Liver (tissue), 9 donors: Measurements from ENCODE around the gene F8. TPM values are rescaled to one million over a fixed set of nuclear protein-coding genes. Genes with fewer than 3 reads are reported as not detected.

Experiments used
- DNase-seq: peaks from one replicate; pipeline ENCODE4 v3.0.0-alpha.2; 2017; ENCODE audit warnings: low spot score
- H3K27ac ChIP-seq, 2 donors: one replicate each; pipeline ENCODE4 v1.7.0; 2013; ENCODE audit warnings: inconsistent platforms in 2 of 2, low read length in 2 of 2, control low read depth in 1 of 2, low read depth in 1 of 2, mild to moderate bottlenecking in 1 of 2
- H3K27me3 ChIP-seq, 4 donors: one replicate each; pipeline versions ENCODE4 v1.6.1 to v1.7.0; 2013; ENCODE audit warnings: low read length in 3 of 4, inconsistent platforms in 1 of 4, mild to moderate bottlenecking in 1 of 4, moderate library complexity in 1 of 4; ENCODE audit not compliant: control insufficient read depth in 4 of 4, insufficient read depth in 4 of 4
- H3K36me3 ChIP-seq, 4 donors: one replicate each; pipeline versions ENCODE4 v1.6.1 to v1.7.0; 2013; ENCODE audit warnings: low read length in 3 of 4, mild to moderate bottlenecking in 3 of 4, low read depth in 1 of 4, moderate library complexity in 1 of 4; ENCODE audit not compliant: control insufficient read depth in 4 of 4, insufficient read depth in 3 of 4
- H3K4me1 ChIP-seq, 4 donors: one replicate each; pipeline versions ENCODE4 v1.6.1 to v1.7.0; 2013; ENCODE audit warnings: low read length in 3 of 4, mild to moderate bottlenecking in 3 of 4, moderate library complexity in 1 of 4; ENCODE audit not compliant: control insufficient read depth in 4 of 4, insufficient read depth in 4 of 4
- H3K4me3 ChIP-seq, 3 donors: one replicate each; pipeline versions ENCODE4 v1.6.1 to v1.7.0; 2013; ENCODE audit warnings: low read length in 3 of 3, control low read depth in 1 of 3, low read depth in 1 of 3, mild to moderate bottlenecking in 1 of 3
- H3K9ac ChIP-seq, 2 donors: one replicate each; pipeline ENCODE4 v1.7.0; 2013; ENCODE audit warnings: low read length in 2 of 2, mild to moderate bottlenecking in 2 of 2, moderate library complexity in 2 of 2, control low read depth in 1 of 2, low read depth in 1 of 2
- H3K9me3 ChIP-seq, 4 donors: one replicate each; pipeline versions ENCODE4 v1.6.1 to v1.7.0; 2013; ENCODE audit warnings: low read length in 3 of 4; ENCODE audit not compliant: control insufficient read depth in 4 of 4
- EGR1 ChIP-seq, 2 donors: IDR thresholded peaks; 2 replicates each; pipeline ENCODE4 v1.6.1; 2016 to 2018; ENCODE audit warnings: antibody characterized with exemption in 2 of 2, low read depth in 2 of 2
- FOXA1 ChIP-seq: IDR thresholded peaks from 2 replicates; pipeline ENCODE4 v1.6.1; 2016; ENCODE audit warnings: antibody characterized with exemption
- GABPA ChIP-seq, 2 donors: IDR thresholded peaks in 1 of 2; conservative IDR thresholded peaks in 1 of 2; 2 replicates each; pipeline ENCODE4 v1.6.1; 2016; ENCODE audit warnings: antibody characterized with exemption in 2 of 2, mild to moderate bottlenecking in 1 of 2, moderate library complexity in 1 of 2
- HNF4A ChIP-seq, 2 donors: conservative IDR thresholded peaks; 2 replicates each; pipeline ENCODE4 v1.6.1; 2016; ENCODE audit warnings: antibody characterized with exemption in 2 of 2, mild to moderate bottlenecking in 2 of 2
- JUND ChIP-seq, 2 donors: IDR thresholded peaks; 2 replicates each; pipeline ENCODE4 v1.6.1; 2016; ENCODE audit warnings: antibody characterized with exemption in 2 of 2
- MAX ChIP-seq: IDR thresholded peaks from 2 replicates; pipeline ENCODE4 v1.6.1; 2016; ENCODE audit warnings: antibody characterized with exemption
- RAD21 ChIP-seq, 2 donors: IDR thresholded peaks; 2 replicates each; pipeline ENCODE4 v1.6.1; 2016; ENCODE audit warnings: antibody characterized with exemption in 2 of 2, mild to moderate bottlenecking in 2 of 2
- RXRA ChIP-seq, 2 donors: IDR thresholded peaks; 2 replicates each; pipeline ENCODE4 v1.6.1; 2017 to 2018; ENCODE audit warnings: antibody characterized with exemption in 2 of 2, mild to moderate bottlenecking in 1 of 2
- SP1 ChIP-seq: IDR thresholded peaks from 2 replicates; pipeline ENCODE4 v1.6.1; 2018; ENCODE audit warnings: antibody characterized with exemption, mild to moderate bottlenecking
- TAF1 ChIP-seq: conservative IDR thresholded peaks from 2 replicates; pipeline ENCODE4 v1.6.1; 2016; ENCODE audit warnings: antibody characterized with exemption, mild to moderate bottlenecking
- YY1 ChIP-seq: IDR thresholded peaks from 2 replicates; pipeline ENCODE4 v1.6.1; 2016; ENCODE audit warnings: antibody characterized with exemption, mild to moderate bottlenecking
- ZBTB33 ChIP-seq: IDR thresholded peaks from 2 replicates; pipeline ENCODE4 v1.6.1; 2016; ENCODE audit warnings: antibody characterized with exemption
- WGBS: extraction: QIAGEN DNeasy Blood & Tissue Kit; methylation state at CpG from one replicate; pipeline ENCODE4 v1.1.7; 2013; 5-methylcytosine and 5-hydroxymethylcytosine counted together
- polyA plus RNA-seq, 2 donors: library from polyadenylated mRNA; stranded (reverse) in 1 of 2; unstranded in 1 of 2; fragments of 200-250 nt in 1 of 2; fragments of >200 nt in 1 of 2; fragmentation: Nextera tagmentation in 1 of 2; extraction: Ambion mirVana in 1 of 2; gene quantifications; one replicate each; pipeline versions ENCODE4 v1.2.1 to v1.2.3, GENCODE V29; 2013 to 2015
- total RNA-seq, 2 donors: library from RNA; depleted of rRNA; stranded (reverse); fragments of >200 nt; gene quantifications; one replicate each; pipeline ENCODE4 v1.2.3, GENCODE V29; 2014
- TF ChIP-seq, protein P1 (sequence below): fragments of 150-350 bp; IDR thresholded peaks from 2 replicates; pipeline ENCODE4 v1.5.1; 2017; ENCODE audit warnings: improper control_type of control experiment, low read depth, low read length; ENCODE audit not compliant: missing input control
- donor health status: healthy.
- donor health status: healthy.
- donor health status: healthy.
- donor health status: healthy.
- donor health status: healthy.

The F8 gene
- total and polyA plus RNA-seq, 4 donors: 8.0 to 22.3 (median 13.8) TPM

- peaks cover 0 to 4% (median 0%) of the 10 kb centered on the region in 4 donors for H3K36me3 ChIP-seq
- peak within 1 kb of the TSS; percentile 76 to 84 for H3K27ac ChIP-seq
- DNase-seq: peak; percentile 83
- under 1% methylated on average over 71 of the region's 81 CpGs for WGBS
- H3K9me3 ChIP-seq: no peaks in the 10 kb centered on the region
- no peak for TF ChIP-seq FOXA1
- TF ChIP-seq TAF1: peak; percentile 27
- TF ChIP-seq YY1: peak; percentile 94
- TF ChIP-seq HNF4A (conservative IDR thresholded peaks at IDR 0.05): no peak
- peak in 1 of 2 donors; percentile 29 for TF ChIP-seq EGR1 (IDR thresholded peaks at IDR 0.05; ENCODE audit: low read depth in 2 of 2)
- no peaks in the 10 kb centered on the region for H3K27me3 ChIP-seq
- H3K9ac ChIP-seq: peak within 1 kb of the TSS; percentile 43 to 93
- peak within 1 kb of the TSS; percentile 68 to 92 (median 73) for H3K4me3 ChIP-seq
- H3K4me1 ChIP-seq: peaks cover 3 to 7% (median 4%) of the 10 kb centered on the region in 4 donors
Measured at GRCh38 chrX:155070975-155071693, 48.6 kb upstream of the F8 start, which contains the start of the genes BRCC3, CMC4 and MTCP1. TSS of gene BRCC3 (plus strand) at chrX:155071508. CDS start at chrX:155071528, 20 bp downstream. TSS of gene CMC4 (minus strand) at chrX:155071136. CDS start at chrX:155064023, 7,113 bp downstream. TSS of gene MTCP1 (minus strand) at chrX:155071136. CDS start at chrX:155066010, 5,126 bp downstream.

- 0% methylated on average over 16 of the region's 16 CpGs for WGBS
- Histone ChIP-seq H3K27ac (peak overlapping the region; percentile 55 to 84), H3K36me3 (peaks cover 0 to 2% (median 0%) of the 10 kb centered on the region in 4 donors), H3K4me1 (peaks cover 3 to 7% (median 4%) of the 10 kb centered on the region in 4 donors), H3K4me3 (peak overlapping the region; percentile 9 to 75 (median 60)), H3K27me3 (no peaks in the 10 kb centered on the region), H3K9ac (peak overlapping the region in 1 of 2 donors; percentile 93), H3K9me3 (no peaks in the 10 kb centered on the region)
- peak in 1 of 2 donors; percentile 17 for TF ChIP-seq RXRA (IDR thresholded peaks at IDR 0.05)
- TF ChIP-seq GABPA (IDR thresholded peaks at IDR 0.05 in 1 of 2, conservative IDR thresholded peaks at IDR 0.05 in 1 of 2): no peak
- DNase-seq: no peak
Measured at GRCh38 chrX:155070663-155070974, 48.1 kb upstream of the F8 start.

GRCh38 chrX:155070038-155070437 is 47.5 kb upstream of the F8 start:
- Histone ChIP-seq H3K9ac (peak overlapping the region in 1 of 2 donors; percentile 93), H3K27ac (peak overlapping the region in 1 of 2 donors; percentile 84), H3K36me3 (no peaks in the 10 kb centered on the region), H3K4me1 (peaks cover 3 to 7% (median 6%) of the 10 kb centered on the region in 4 donors), H3K4me3 (peak overlapping the region; percentile 9 to 75 (median 60)), H3K27me3 (no peaks in the 10 kb centered on the region), H3K9me3 (no peaks in the 10 kb centered on the region)
- WGBS: 4% methylated on average over 12 of the region's 12 CpGs
- DNase-seq: no peak
- TF ChIP-seq EGR1 (IDR thresholded peaks at IDR 0.05; ENCODE audit: low read depth in 2 of 2) (no peak), RAD21 (IDR thresholded peaks at IDR 0.05) (no peak), FOXA1 (no peak), JUND (IDR thresholded peaks at IDR 0.05) (no peak), RXRA (IDR thresholded peaks at IDR 0.05) (no peak)

GRCh38 chrX:155069414-155069813 is 46.9 kb upstream of the F8 start:
- Histone ChIP-seq H3K27ac (no peak overlapping the region), H3K9ac (no peak overlapping the region), H3K4me1 (peaks cover 3 to 8% (median 6%) of the 10 kb centered on the region in 4 donors), H3K27me3 (no peaks in the 10 kb centered on the region), H3K4me3 (peak overlapping the region in 2 of 3 donors; percentile 60 to 75), H3K9me3 (no peaks in the 10 kb centered on the region), H3K36me3 (no peaks in the 10 kb centered on the region)
- TF ChIP-seq GABPA (IDR thresholded peaks at IDR 0.05 in 1 of 2, conservative IDR thresholded peaks at IDR 0.05 in 1 of 2) (no peak), SP1 (no peak), RAD21 (IDR thresholded peaks at IDR 0.05) (no peak), RXRA (IDR thresholded peaks at IDR 0.05) (no peak), EGR1 (IDR thresholded peaks at IDR 0.05; ENCODE audit: low read depth in 2 of 2) (no peak), FOXA1 (no peak), JUND (IDR thresholded peaks at IDR 0.05) (no peak), ZBTB33 (no peak), YY1 (no peak), HNF4A (conservative IDR thresholded peaks at IDR 0.05) (no peak), MAX (no peak)
- TF ChIP-seq, protein P1, sequence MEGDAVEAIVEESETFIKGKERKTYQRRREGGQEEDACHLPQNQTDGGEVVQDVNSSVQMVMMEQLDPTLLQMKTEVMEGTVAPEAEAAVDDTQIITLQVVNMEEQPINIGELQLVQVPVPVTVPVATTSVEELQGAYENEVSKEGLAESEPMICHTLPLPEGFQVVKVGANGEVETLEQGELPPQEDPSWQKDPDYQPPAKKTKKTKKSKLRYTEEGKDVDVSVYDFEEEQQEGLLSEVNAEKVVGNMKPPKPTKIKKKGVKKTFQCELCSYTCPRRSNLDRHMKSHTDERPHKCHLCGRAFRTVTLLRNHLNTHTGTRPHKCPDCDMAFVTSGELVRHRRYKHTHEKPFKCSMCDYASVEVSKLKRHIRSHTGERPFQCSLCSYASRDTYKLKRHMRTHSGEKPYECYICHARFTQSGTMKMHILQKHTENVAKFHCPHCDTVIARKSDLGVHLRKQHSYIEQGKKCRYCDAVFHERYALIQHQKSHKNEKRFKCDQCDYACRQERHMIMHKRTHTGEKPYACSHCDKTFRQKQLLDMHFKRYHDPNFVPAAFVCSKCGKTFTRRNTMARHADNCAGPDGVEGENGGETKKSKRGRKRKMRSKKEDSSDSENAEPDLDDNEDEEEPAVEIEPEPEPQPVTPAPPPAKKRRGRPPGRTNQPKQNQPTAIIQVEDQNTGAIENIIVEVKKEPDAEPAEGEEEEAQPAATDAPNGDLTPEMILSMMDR: no peak
- no peak for DNase-seq
- 100% methylated on average over 1 of the region's 1 CpG for WGBS
